Measurements from ENCODE around the gene TUBB2A.
"Not testable (repeated sequence)": the region's sequence is repeated elsewhere in the genome, so short reads cannot be mapped to it uniquely, and the experiment has no call there.

TUBB2A gene

GRCh38 chr6:3193102-3193849 lies 35.9 kb upstream of the TUBB2A start:
- DNase-seq = no peak
- WGBS (ENCODE audit: insufficient coverage) = 96% methylated on average over 23 of the region's 23 CpGs
- CTCF ChIA-PET = interaction anchor here (1.7 kb wide), 1 partner anchor 10 kb away, joined by 4 read pairs; no protein-coding TSS in a partner anchor
- Histone ChIP-seq H3K4me1 (ENCODE audit: control extremely low read depth in 1 of 4, control insufficient read depth in 4 of 4, insufficient read depth in 4 of 4, low read length in 3 of 4) (no peaks in the 10 kb centered on the region), H3K27ac (ENCODE audit: insufficient read depth in 1 of 2, low read depth in 1 of 2, low read length in 2 of 2, poor library complexity in 1 of 2, severe bottlenecking in 2 of 2) (no peak overlapping the region), H3K9me3 (ENCODE audit: control extremely low read depth in 1 of 5, control insufficient read depth in 4 of 5, insufficient read depth in 2 of 5, low read depth in 1 of 5, low read length in 4 of 5) (no peaks in the 10 kb centered on the region), H3K4me3 (ENCODE audit: control insufficient read depth in 1 of 7, extremely low read depth in 1 of 7, insufficient read depth in 4 of 7, low read depth in 2 of 7, low read length in 6 of 7) (no peak overlapping the region), H3K27me3 (replicated peaks in 2 of 5; ENCODE audit: control insufficient read depth in 4 of 5, insufficient read depth in 5 of 5, low read length in 4 of 5) (no peaks in the 10 kb centered on the region), H3K36me3 (ENCODE audit: control insufficient read depth in 4 of 4, insufficient read depth in 4 of 4, low read length in 3 of 4) (no peaks in the 10 kb centered on the region)
- POLR2A ChIA-PET = no interaction called here

GRCh38 chr6:3190779-3191178 lies 33.4 kb upstream of the TUBB2A start:
- Histone ChIP-seq H3K27me3 (replicated peaks in 2 of 5; ENCODE audit: control insufficient read depth in 4 of 5, insufficient read depth in 5 of 5, low read length in 4 of 5) (no peaks in the 10 kb centered on the region), H3K9me3 (ENCODE audit: control extremely low read depth in 1 of 5, control insufficient read depth in 4 of 5, insufficient read depth in 2 of 5, low read depth in 1 of 5, low read length in 4 of 5) (no peaks in the 10 kb centered on the region), H3K4me1 (ENCODE audit: control extremely low read depth in 1 of 4, control insufficient read depth in 4 of 4, insufficient read depth in 4 of 4, low read length in 3 of 4) (no peaks in the 10 kb centered on the region), H3K4me3 (ENCODE audit: control insufficient read depth in 1 of 7, extremely low read depth in 1 of 7, insufficient read depth in 4 of 7, low read depth in 2 of 7, low read length in 6 of 7) (no peak overlapping the region), H3K27ac (ENCODE audit: insufficient read depth in 1 of 2, low read depth in 1 of 2, low read length in 2 of 2, poor library complexity in 1 of 2, severe bottlenecking in 2 of 2) (no peak overlapping the region), H3K36me3 (ENCODE audit: control insufficient read depth in 4 of 4, insufficient read depth in 4 of 4, low read length in 3 of 4) (no peaks in the 10 kb centered on the region)
- 96% methylated on average over 5 of the region's 5 CpGs for WGBS (ENCODE audit: insufficient coverage)
- no peak for DNase-seq
- CTCF ChIA-PET = interaction anchor here (1.3 to 1.4 kb wide), 2 partner anchors 13 to 61 kb away, joined by 3 read pairs; no protein-coding TSS in a partner anchor
- POLR2A ChIA-PET = interaction anchor here (0.6 kb wide), 1 partner anchor 14 kb away, joined by 4 read pairs; no protein-coding TSS in a partner anchor

DNA sequence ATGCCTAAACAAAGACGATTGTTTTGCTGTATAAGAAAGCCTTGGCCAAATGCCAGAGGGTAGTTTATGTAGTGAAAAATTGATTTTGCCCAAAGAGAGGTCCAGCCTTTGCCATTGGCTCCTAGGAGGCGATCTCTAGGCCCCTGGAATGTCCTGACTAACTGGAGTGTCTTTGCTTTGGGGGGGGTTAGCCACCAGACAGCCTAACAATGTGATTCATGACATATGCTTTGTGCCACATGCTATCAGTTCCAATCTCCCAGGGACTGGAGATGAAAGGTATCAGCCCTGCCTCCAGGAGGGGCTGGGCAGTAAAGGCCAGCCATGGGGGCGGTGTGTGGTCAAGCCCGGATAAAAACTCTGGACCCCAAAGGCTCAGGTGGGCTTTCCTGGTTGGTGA lies 32.7 kb upstream of the TUBB2A start:
- DNase-seq = no peak
- Histone ChIP-seq H3K36me3 (ENCODE audit: control insufficient read depth in 4 of 4, insufficient read depth in 4 of 4, low read length in 3 of 4) (no peaks in the 10 kb centered on the region), H3K4me1 (ENCODE audit: control extremely low read depth in 1 of 4, control insufficient read depth in 4 of 4, insufficient read depth in 4 of 4, low read length in 3 of 4) (no peaks in the 10 kb centered on the region), H3K27me3 (replicated peaks in 2 of 5; ENCODE audit: control insufficient read depth in 4 of 5, insufficient read depth in 5 of 5, low read length in 4 of 5) (no peaks in the 10 kb centered on the region), H3K4me3 (ENCODE audit: control insufficient read depth in 1 of 7, extremely low read depth in 1 of 7, insufficient read depth in 4 of 7, low read depth in 2 of 7, low read length in 6 of 7) (no peak overlapping the region), H3K9me3 (ENCODE audit: control extremely low read depth in 1 of 5, control insufficient read depth in 4 of 5, insufficient read depth in 2 of 5, low read depth in 1 of 5, low read length in 4 of 5) (no peaks in the 10 kb centered on the region), H3K27ac (ENCODE audit: insufficient read depth in 1 of 2, low read depth in 1 of 2, low read length in 2 of 2, poor library complexity in 1 of 2, severe bottlenecking in 2 of 2) (no peak overlapping the region)
- 92% methylated on average over 3 of the region's 4 CpGs for WGBS (ENCODE audit: insufficient coverage)
- POLR2A ChIA-PET = no interaction called here
- CTCF ChIA-PET = interaction anchor here (1.4 kb wide), 1 partner anchor 62 kb away, joined by 3 read pairs; no protein-coding TSS in a partner anchor

GRCh38 chr6:3189192-3189591 lies 31.8 kb upstream of the TUBB2A start:
- H3K9me3 ChIP-seq (ENCODE audit: control extremely low read depth in 1 of 5, control insufficient read depth in 4 of 5, insufficient read depth in 2 of 5, low read depth in 1 of 5, low read length in 4 of 5); H3K27me3 ChIP-seq (replicated peaks in 2 of 5; ENCODE audit: control insufficient read depth in 4 of 5, insufficient read depth in 5 of 5, low read length in 4 of 5); H3K36me3 ChIP-seq (ENCODE audit: control insufficient read depth in 4 of 4, insufficient read depth in 4 of 4, low read length in 3 of 4); H3K4me3 ChIP-seq (ENCODE audit: control insufficient read depth in 1 of 7, extremely low read depth in 1 of 7, insufficient read depth in 4 of 7, low read depth in 2 of 7, low read length in 6 of 7); H3K27ac ChIP-seq (ENCODE audit: insufficient read depth in 1 of 2, low read depth in 1 of 2, low read length in 2 of 2, poor library complexity in 1 of 2, severe bottlenecking in 2 of 2); DNase-seq; POLR2A ChIA-PET; H3K4me1 ChIP-seq (ENCODE audit: control extremely low read depth in 1 of 4, control insufficient read depth in 4 of 4, insufficient read depth in 4 of 4, low read length in 3 of 4): not testable (repeated sequence)
- 96% methylated on average over 7 of the region's 10 CpGs for WGBS (ENCODE audit: insufficient coverage)
- CTCF ChIA-PET = interaction anchor here (0.7 kb wide), 1 partner anchor 14 kb away, joined by 3 read pairs; no protein-coding TSS in a partner anchor

DNA sequence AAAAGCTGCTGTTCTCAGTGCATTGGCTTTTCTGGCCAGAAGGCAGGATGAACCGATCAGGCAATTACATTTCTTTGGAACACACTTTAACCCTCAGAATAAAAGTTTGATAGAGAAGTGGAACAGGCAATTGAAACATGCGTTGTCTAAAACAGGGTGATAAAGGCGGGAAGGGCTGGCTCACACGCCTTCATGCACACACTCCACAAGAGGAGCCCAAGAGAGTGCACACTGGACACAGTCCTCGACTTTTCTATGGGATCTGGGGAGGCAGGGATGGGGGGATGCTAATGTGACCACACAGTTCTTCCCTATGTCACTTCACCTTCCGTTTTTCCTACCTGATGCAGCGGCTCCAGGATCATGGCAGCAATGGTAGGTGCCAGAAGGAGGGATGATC lies 30.9 kb upstream of the TUBB2A start:
- POLR2A ChIA-PET = no interaction called here
- peaks cover 0 to 4% (median 0%) of the 10 kb centered on the region in 5 experiments for H3K27me3 ChIP-seq (replicated peaks in 2 of 5; ENCODE audit: control insufficient read depth in 4 of 5, insufficient read depth in 5 of 5, low read length in 4 of 5)
- no peaks in the 10 kb centered on the region for H3K36me3 ChIP-seq (ENCODE audit: control insufficient read depth in 4 of 4, insufficient read depth in 4 of 4, low read length in 3 of 4)
- whole genome bisulfite sequencing (ENCODE audit: insufficient coverage) = 94% methylated on average over 3 of the region's 7 CpGs
- no peak overlapping the region for H3K27ac ChIP-seq (ENCODE audit: insufficient read depth in 1 of 2, low read depth in 1 of 2, low read length in 2 of 2, poor library complexity in 1 of 2, severe bottlenecking in 2 of 2)
- H3K4me3 ChIP-seq (ENCODE audit: control insufficient read depth in 1 of 7, extremely low read depth in 1 of 7, insufficient read depth in 4 of 7, low read depth in 2 of 7, low read length in 6 of 7) = no peak overlapping the region
- no peak for DNase-seq
- no peaks in the 10 kb centered on the region for H3K4me1 ChIP-seq (ENCODE audit: control extremely low read depth in 1 of 4, control insufficient read depth in 4 of 4, insufficient read depth in 4 of 4, low read length in 3 of 4)
- H3K9me3 ChIP-seq (ENCODE audit: control extremely low read depth in 1 of 5, control insufficient read depth in 4 of 5, insufficient read depth in 2 of 5, low read depth in 1 of 5, low read length in 4 of 5) = no peaks in the 10 kb centered on the region
- CTCF ChIA-PET = interaction anchor here (0.7 kb wide), 1 partner anchor 15 kb away, joined by 3 read pairs; no protein-coding TSS in a partner anchor

GRCh38 chr6:3186974-3187382 lies 29.6 kb upstream of the TUBB2A start:
- Histone ChIP-seq H3K27ac (ENCODE audit: insufficient read depth in 1 of 2, low read depth in 1 of 2, low read length in 2 of 2, poor library complexity in 1 of 2, severe bottlenecking in 2 of 2) (no peak overlapping the region), H3K4me3 (ENCODE audit: control insufficient read depth in 1 of 7, extremely low read depth in 1 of 7, insufficient read depth in 4 of 7, low read depth in 2 of 7, low read length in 6 of 7) (no peak overlapping the region), H3K4me1 (ENCODE audit: control extremely low read depth in 1 of 4, control insufficient read depth in 4 of 4, insufficient read depth in 4 of 4, low read length in 3 of 4) (no peaks in the 10 kb centered on the region), H3K36me3 (ENCODE audit: control insufficient read depth in 4 of 4, insufficient read depth in 4 of 4, low read length in 3 of 4) (no peaks in the 10 kb centered on the region), H3K27me3 (replicated peaks in 2 of 5; ENCODE audit: control insufficient read depth in 4 of 5, insufficient read depth in 5 of 5, low read length in 4 of 5) (peaks cover 0 to 4% (median 0%) of the 10 kb centered on the region in 5 experiments), H3K9me3 (ENCODE audit: control extremely low read depth in 1 of 5, control insufficient read depth in 4 of 5, insufficient read depth in 2 of 5, low read depth in 1 of 5, low read length in 4 of 5) (no peaks in the 10 kb centered on the region)
- WGBS (ENCODE audit: insufficient coverage) = 100% methylated on average over 3 of the region's 3 CpGs
- CTCF ChIA-PET = interaction anchor here (1.3 to 2.2 kb wide), 2 partner anchors 9 to 22 kb away, joined by 3 to 5 read pairs; no protein-coding TSS in a partner anchor
- DNase-seq = no peak
- POLR2A ChIA-PET = no interaction called here

- no peaks in the 10 kb centered on the region for H3K9me3 ChIP-seq (ENCODE audit: control extremely low read depth in 1 of 5, control insufficient read depth in 4 of 5, insufficient read depth in 2 of 5, low read depth in 1 of 5, low read length in 4 of 5)
- H3K4me3 ChIP-seq (ENCODE audit: control insufficient read depth in 1 of 7, extremely low read depth in 1 of 7, insufficient read depth in 4 of 7, low read depth in 2 of 7, low read length in 6 of 7) = no peak overlapping the region
- no peaks in the 10 kb centered on the region for H3K4me1 ChIP-seq (ENCODE audit: control extremely low read depth in 1 of 4, control insufficient read depth in 4 of 4, insufficient read depth in 4 of 4, low read length in 3 of 4)
- ChIA-PET CTCF (no interaction called here), POLR2A (no interaction called here)
- 97% methylated on average over 3 of the region's 4 CpGs for WGBS (ENCODE audit: insufficient coverage)
- no peak overlapping the region for H3K27ac ChIP-seq (ENCODE audit: insufficient read depth in 1 of 2, low read depth in 1 of 2, low read length in 2 of 2, poor library complexity in 1 of 2, severe bottlenecking in 2 of 2)
- no peak for DNase-seq
- H3K27me3 ChIP-seq (replicated peaks in 2 of 5; ENCODE audit: control insufficient read depth in 4 of 5, insufficient read depth in 5 of 5, low read length in 4 of 5) = peaks cover 0 to 6% (median 0%) of the 10 kb centered on the region in 5 experiments
- H3K36me3 ChIP-seq (ENCODE audit: control insufficient read depth in 4 of 4, insufficient read depth in 4 of 4, low read length in 3 of 4) = no peaks in the 10 kb centered on the region
Measured at GRCh38 chr6:3183066-3183465, 25.7 kb upstream of the TUBB2A start.

All from common myeloid progenitor, CD34-positive (primary cell).